Measurements from ENCODE around the gene SLU7.

DNA sequence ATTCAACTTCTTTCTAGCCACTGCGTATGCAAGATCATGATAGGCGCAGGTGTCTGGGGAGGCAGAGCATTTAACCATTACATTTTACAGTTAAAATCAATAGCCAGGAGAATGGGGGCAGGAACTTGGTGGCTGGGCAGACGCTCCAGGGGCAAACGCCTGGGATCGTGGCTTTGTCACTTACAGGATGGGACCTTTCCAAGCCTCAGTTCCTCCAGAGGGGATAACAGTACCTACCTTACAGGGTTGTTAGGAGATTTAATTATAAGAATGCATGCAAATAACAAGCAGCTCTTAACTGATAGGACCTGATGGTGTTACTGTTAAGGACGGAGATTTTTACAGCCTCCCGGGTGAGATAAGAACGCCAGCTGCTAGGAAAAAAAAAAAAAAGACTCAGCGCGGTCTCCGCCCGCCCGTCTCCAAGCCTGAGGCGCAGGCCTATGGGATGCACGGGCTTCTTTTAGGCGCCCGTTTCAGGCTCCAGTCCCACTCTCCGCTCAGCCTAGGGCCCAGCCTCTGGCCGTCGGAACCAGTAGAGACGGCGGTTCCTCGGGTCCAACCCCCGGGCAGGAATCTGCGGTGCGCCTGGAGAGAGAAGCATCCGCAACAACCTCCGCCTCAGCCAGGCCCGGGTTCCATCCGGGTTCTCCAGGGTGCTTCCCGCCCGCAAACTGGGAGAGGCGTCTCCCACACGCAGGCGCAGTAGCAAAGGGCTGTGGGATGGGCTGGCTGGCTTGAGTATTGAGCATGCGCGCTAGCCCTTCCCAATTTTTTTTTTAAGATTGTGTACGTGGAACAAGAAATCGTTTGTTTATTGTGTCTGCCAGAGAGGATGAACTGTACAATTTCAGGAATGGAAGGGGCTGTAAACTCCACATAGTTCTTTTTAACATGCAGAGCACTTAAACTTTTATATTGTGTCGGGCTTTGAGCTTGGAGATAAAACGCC, 19.2 kb downstream of the SLU7 start, which contains the start of gene FAM200C:
- TF ChIP-seq, protein P1, sequence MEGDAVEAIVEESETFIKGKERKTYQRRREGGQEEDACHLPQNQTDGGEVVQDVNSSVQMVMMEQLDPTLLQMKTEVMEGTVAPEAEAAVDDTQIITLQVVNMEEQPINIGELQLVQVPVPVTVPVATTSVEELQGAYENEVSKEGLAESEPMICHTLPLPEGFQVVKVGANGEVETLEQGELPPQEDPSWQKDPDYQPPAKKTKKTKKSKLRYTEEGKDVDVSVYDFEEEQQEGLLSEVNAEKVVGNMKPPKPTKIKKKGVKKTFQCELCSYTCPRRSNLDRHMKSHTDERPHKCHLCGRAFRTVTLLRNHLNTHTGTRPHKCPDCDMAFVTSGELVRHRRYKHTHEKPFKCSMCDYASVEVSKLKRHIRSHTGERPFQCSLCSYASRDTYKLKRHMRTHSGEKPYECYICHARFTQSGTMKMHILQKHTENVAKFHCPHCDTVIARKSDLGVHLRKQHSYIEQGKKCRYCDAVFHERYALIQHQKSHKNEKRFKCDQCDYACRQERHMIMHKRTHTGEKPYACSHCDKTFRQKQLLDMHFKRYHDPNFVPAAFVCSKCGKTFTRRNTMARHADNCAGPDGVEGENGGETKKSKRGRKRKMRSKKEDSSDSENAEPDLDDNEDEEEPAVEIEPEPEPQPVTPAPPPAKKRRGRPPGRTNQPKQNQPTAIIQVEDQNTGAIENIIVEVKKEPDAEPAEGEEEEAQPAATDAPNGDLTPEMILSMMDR (IDR thresholded peaks at IDR 0.05; ENCODE audit: insufficient read depth, low read length): no peak
- TF ChIP-seq, protein P2, sequence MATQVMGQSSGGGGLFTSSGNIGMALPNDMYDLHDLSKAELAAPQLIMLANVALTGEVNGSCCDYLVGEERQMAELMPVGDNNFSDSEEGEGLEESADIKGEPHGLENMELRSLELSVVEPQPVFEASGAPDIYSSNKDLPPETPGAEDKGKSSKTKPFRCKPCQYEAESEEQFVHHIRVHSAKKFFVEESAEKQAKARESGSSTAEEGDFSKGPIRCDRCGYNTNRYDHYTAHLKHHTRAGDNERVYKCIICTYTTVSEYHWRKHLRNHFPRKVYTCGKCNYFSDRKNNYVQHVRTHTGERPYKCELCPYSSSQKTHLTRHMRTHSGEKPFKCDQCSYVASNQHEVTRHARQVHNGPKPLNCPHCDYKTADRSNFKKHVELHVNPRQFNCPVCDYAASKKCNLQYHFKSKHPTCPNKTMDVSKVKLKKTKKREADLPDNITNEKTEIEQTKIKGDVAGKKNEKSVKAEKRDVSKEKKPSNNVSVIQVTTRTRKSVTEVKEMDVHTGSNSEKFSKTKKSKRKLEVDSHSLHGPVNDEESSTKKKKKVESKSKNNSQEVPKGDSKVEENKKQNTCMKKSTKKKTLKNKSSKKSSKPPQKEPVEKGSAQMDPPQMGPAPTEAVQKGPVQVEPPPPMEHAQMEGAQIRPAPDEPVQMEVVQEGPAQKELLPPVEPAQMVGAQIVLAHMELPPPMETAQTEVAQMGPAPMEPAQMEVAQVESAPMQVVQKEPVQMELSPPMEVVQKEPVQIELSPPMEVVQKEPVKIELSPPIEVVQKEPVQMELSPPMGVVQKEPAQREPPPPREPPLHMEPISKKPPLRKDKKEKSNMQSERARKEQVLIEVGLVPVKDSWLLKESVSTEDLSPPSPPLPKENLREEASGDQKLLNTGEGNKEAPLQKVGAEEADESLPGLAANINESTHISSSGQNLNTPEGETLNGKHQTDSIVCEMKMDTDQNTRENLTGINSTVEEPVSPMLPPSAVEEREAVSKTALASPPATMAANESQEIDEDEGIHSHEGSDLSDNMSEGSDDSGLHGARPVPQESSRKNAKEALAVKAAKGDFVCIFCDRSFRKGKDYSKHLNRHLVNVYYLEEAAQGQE (IDR thresholded peaks at IDR 0.05; ENCODE audit: insufficient replicate concordance, low read depth): no peak
- no peak for TF ChIP-seq GABPA (IDR thresholded peaks at IDR 0.05; ENCODE audit: low read depth)
- TF ChIP-seq POLR2AphosphoS5 (IDR thresholded peaks at IDR 0.05; ENCODE audit: low read depth): peak; percentile 85
- no peak for TF ChIP-seq SPI1 (IDR thresholded peaks at IDR 0.05; ENCODE audit: borderline replicate concordance, low read depth)
